Activated naive CD8-positive, alpha-beta T cell (primary cell): ENCODE measurements around the gene PSME4.
"Not testable (repeated sequence)": the region's sequence is repeated elsewhere in the genome, so short reads cannot be mapped to it uniquely, and the experiment has no call there.

ENCODE experiments used
- H3K27ac Mint-ChIP-seq: one replicate; pipeline ENCODE4 v1.8.0; 2021; ENCODE audit warnings: mixed read lengths
- H3K27me3 Mint-ChIP-seq: one replicate; pipeline ENCODE4 v1.8.0; 2021; ENCODE audit warnings: mixed read lengths
- H3K36me3 Mint-ChIP-seq: one replicate; pipeline ENCODE4 v1.8.0; 2021; ENCODE audit warnings: mixed read lengths
- H3K4me1 Mint-ChIP-seq: one replicate; pipeline ENCODE4 v1.8.0; 2021; ENCODE audit warnings: low read depth, mixed read lengths
- H3K4me3 Mint-ChIP-seq: one replicate; pipeline ENCODE4 v1.8.0; 2021; ENCODE audit warnings: mild to moderate bottlenecking, mixed read lengths
- H3K9me3 Mint-ChIP-seq: one replicate; pipeline ENCODE4 v1.8.0; 2021; ENCODE audit warnings: low read depth, mixed read lengths

PSME4 gene

DNA sequence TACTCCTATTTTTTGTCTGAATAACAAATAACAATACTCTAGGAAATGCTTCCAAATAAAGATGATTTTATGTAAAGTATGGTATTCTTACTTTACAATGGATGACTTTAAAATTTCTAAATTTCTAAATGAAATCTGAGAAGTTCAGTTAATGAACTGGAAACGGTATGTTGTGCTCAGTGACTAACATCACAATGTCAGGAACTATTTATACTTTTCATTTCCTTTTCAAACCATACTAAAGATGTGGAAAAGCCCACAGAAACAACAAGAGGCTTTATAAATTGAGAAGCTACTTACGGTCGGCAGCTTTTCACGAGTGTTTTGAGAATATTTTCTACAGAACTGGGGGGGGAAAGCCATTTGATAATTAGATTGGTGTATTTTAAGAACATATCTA lies 31.1 kb downstream of the PSME4 start:
- peaks cover 12% of the 10 kb centered on the region for H3K36me3 Mint-ChIP-seq
- no peak overlapping the region for H3K27ac Mint-ChIP-seq
- H3K27me3 Mint-ChIP-seq = no peaks in the 10 kb centered on the region
- peaks cover 15% of the 10 kb centered on the region for H3K4me1 Mint-ChIP-seq
- H3K9me3 Mint-ChIP-seq = no peaks in the 10 kb centered on the region
- H3K4me3 Mint-ChIP-seq = no peak overlapping the region

DNA sequence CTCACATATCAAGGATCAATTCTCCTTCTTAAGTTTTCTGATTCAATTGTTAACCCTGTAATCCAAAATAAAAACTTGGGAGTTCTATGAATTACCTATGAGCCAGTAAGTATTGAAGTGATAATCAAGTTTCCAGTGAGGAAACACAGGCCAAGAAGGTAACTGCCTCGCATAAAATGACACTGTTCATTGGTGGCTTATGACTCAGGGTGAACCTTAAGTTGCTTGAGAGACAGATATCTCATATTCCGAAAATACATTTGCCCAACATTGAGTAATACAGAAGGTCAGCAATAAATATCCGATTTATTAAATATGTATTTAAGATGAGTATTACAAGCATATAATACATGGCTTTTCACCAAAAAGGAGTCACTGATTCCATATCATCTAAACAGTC lies 31.9 kb downstream of the PSME4 start:
- peaks cover 15% of the 10 kb centered on the region for H3K4me1 Mint-ChIP-seq
- H3K36me3 Mint-ChIP-seq = peaks cover 17% of the 10 kb centered on the region
- H3K4me3 Mint-ChIP-seq = no peak overlapping the region
- no peak overlapping the region for H3K27ac Mint-ChIP-seq
- no peaks in the 10 kb centered on the region for H3K9me3 Mint-ChIP-seq
- no peaks in the 10 kb centered on the region for H3K27me3 Mint-ChIP-seq

DNA sequence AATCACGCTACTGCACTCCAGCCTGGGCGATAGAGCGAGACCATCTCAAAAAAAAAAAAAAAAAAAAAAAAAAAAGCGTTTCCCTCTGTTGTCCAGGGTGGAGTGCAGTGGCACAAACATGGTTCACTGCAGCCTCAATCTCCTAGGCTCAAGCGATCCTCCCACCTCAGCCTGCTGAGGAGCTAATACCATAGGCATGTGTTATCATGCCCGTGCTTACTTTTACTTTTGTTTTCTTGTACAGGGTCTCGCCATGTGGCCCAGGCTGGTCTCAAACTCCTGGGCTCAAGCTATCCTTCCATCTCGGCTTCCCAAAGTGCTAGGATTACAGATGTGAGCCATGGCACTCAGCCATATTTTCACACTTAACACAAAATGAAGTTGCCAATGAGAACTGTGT lies 37.5 kb downstream of the PSME4 start:
- H3K4me3 Mint-ChIP-seq = no peak overlapping the region
- H3K36me3 Mint-ChIP-seq = peaks cover 24% of the 10 kb centered on the region
- H3K27ac Mint-ChIP-seq = no peak overlapping the region
- H3K27me3 Mint-ChIP-seq = no peaks in the 10 kb centered on the region
- H3K4me1 Mint-ChIP-seq = no peaks in the 10 kb centered on the region
- no peaks in the 10 kb centered on the region for H3K9me3 Mint-ChIP-seq

DNA sequence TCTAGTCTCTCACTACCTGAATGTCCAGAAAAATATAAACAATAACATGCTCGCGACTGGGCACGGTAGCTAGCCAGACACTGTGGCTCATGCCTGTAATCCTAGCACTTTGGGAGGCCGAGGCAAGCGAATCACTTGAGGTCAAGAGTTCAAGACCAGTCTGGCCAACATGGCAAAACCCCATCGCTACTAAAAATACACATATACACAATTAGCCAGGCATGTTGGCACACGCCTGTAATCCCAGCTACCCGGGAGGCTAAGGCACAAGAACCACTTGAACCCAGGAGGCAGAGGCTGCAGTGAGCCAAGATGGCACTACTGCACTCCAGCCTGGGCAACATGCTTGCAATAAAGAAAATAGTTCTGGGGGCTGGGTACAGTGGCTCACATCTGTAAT lies 44.5 kb downstream of the PSME4 start:
- H3K27ac Mint-ChIP-seq, H3K4me3 Mint-ChIP-seq, H3K27me3 Mint-ChIP-seq, H3K4me1 Mint-ChIP-seq, H3K9me3 Mint-ChIP-seq: not testable (repeated sequence)
- peaks cover 15% of the 10 kb centered on the region for H3K36me3 Mint-ChIP-seq

DNA sequence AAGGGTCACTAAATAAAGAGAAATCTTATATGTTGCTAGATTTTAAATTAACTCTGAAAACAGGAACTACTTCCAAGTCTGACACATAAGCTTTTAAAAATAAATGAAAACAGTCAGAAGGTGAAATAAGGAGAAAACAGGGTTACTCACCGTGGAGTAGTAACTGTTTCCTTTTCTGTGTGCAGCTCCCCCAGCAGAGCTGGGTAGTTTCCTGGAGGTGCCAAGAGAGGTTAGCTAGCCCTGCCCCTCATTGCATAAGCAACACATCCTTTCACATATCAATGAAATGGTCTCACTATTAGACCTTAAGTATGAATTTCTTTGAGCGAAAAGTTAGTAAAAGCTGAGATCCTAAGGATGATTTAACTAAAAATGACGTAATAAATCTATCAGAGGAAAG lies 57.1 kb downstream of the PSME4 start:
- Mint-ChIP-seq H3K4me1 (peaks cover 13% of the 10 kb centered on the region), H3K4me3 (no peak overlapping the region), H3K27me3 (no peaks in the 10 kb centered on the region), H3K9me3 (no peaks in the 10 kb centered on the region), H3K27ac (peak overlapping the region; percentile 51), H3K36me3 (peaks cover 5% of the 10 kb centered on the region)

- no peak overlapping the region for H3K27ac Mint-ChIP-seq
- H3K36me3 Mint-ChIP-seq = peaks cover 7% of the 10 kb centered on the region
- peaks cover 13% of the 10 kb centered on the region for H3K4me1 Mint-ChIP-seq
- no peaks in the 10 kb centered on the region for H3K9me3 Mint-ChIP-seq
- H3K27me3 Mint-ChIP-seq = no peaks in the 10 kb centered on the region
- H3K4me3 Mint-ChIP-seq = no peak overlapping the region
Measured at GRCh38 chr2:53911434-53912189, 59.2 kb downstream of the PSME4 start.

- Mint-ChIP-seq H3K27me3 (no peaks in the 10 kb centered on the region), H3K27ac (no peak overlapping the region), H3K4me3 (no peak overlapping the region), H3K9me3 (no peaks in the 10 kb centered on the region), H3K4me1 (peaks cover 3% of the 10 kb centered on the region), H3K36me3 (peaks cover 6% of the 10 kb centered on the region)
Measured at GRCh38 chr2:53907582-53907981, 63.2 kb downstream of the PSME4 start.

DNA sequence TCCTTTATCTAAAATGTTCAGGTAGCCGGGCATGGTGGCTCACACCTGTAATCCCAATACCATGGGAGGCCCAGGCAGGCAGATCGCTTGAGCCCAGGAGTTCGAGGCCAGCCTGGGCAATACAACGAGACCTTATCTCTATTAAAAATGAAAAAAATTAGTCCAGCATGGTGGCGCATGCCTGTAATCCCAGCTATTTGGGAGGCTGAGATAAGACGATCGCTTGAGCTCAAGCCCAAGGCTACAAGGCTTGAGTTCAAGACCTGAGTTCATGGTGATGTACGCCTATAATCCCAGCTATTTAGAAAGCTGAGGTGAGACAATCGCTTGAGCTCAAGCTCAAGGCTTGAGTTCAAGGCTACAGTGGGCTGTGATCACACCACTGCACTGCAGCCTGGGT lies 65.4 kb downstream of the PSME4 start:
- H3K4me3 Mint-ChIP-seq = no peak overlapping the region
- no peak overlapping the region for H3K27ac Mint-ChIP-seq
- H3K9me3 Mint-ChIP-seq = no peaks in the 10 kb centered on the region
- no peaks in the 10 kb centered on the region for H3K4me1 Mint-ChIP-seq
- H3K27me3 Mint-ChIP-seq = no peaks in the 10 kb centered on the region
- peaks cover 14% of the 10 kb centered on the region for H3K36me3 Mint-ChIP-seq

- H3K9me3 Mint-ChIP-seq = no peaks in the 10 kb centered on the region
- no peak overlapping the region for H3K27ac Mint-ChIP-seq
- no peaks in the 10 kb centered on the region for H3K4me1 Mint-ChIP-seq
- no peak overlapping the region for H3K4me3 Mint-ChIP-seq
- H3K27me3 Mint-ChIP-seq = no peaks in the 10 kb centered on the region
- peaks cover 13% of the 10 kb centered on the region for H3K36me3 Mint-ChIP-seq
Measured at GRCh38 chr2:53903011-53903410, 67.8 kb downstream of the PSME4 start.

DNA sequence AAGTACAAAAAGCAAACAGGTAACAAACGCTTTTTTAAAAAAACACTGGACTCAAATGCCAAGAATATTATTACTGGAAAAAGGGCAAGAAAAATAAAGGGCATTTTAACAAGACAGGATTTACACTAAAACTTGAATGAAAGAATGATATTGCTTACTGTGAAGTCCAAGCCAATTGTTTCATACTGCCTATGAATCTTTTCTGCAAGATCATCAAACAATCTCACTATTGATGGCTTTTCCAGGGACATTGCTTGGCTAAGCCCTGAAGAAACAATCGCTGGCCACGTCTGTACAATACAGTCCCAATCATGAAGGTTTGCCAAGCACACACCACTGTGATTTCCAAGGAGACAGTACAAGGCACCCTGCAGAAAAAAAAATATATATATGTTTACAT lies 69.6 kb downstream of the PSME4 start:
- Mint-ChIP-seq H3K27me3 (no peaks in the 10 kb centered on the region), H3K36me3 (peaks cover 15% of the 10 kb centered on the region), H3K4me1 (peaks cover 2% of the 10 kb centered on the region), H3K27ac (no peak overlapping the region), H3K9me3 (no peaks in the 10 kb centered on the region), H3K4me3 (no peak overlapping the region)

- Mint-ChIP-seq H3K4me3 (no peak overlapping the region), H3K9me3 (no peaks in the 10 kb centered on the region), H3K4me1 (peaks cover 2% of the 10 kb centered on the region), H3K27ac (no peak overlapping the region), H3K27me3 (no peaks in the 10 kb centered on the region), H3K36me3 (peaks cover 22% of the 10 kb centered on the region)
Measured at GRCh38 chr2:53896864-53897263, 73.9 kb downstream of the PSME4 start.

GRCh38 chr2:53886406-53887280 lies 84.2 kb downstream of the PSME4 start:
- Mint-ChIP-seq H3K4me1 (peaks cover 16% of the 10 kb centered on the region), H3K27me3 (no peaks in the 10 kb centered on the region), H3K9me3 (no peaks in the 10 kb centered on the region), H3K27ac (peak overlapping the region; percentile 36), H3K4me3 (no peak overlapping the region), H3K36me3 (peaks cover 22% of the 10 kb centered on the region)

DNA sequence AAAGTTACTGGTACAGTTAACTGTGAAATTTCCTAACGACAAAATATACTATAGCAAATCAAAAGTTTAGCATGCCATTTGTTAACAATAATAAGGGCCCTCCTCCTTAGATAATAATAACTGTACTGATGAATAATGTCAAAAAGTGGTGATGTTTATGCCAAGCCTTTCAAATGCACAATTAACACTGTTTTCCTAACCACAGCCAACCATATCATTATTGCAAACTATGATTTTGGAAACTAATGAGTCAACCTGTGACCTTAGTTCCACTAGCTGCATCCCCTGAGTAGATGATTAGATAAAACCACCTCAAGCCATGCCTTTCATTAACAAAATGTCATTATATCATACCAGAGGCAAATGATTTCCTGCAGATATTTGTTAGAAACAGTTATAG lies 85.9 kb downstream of the PSME4 start:
- peaks cover 22% of the 10 kb centered on the region for H3K36me3 Mint-ChIP-seq
- peak overlapping the region; percentile 55 for H3K27ac Mint-ChIP-seq
- H3K9me3 Mint-ChIP-seq = no peaks in the 10 kb centered on the region
- H3K4me3 Mint-ChIP-seq = no peak overlapping the region
- H3K27me3 Mint-ChIP-seq = no peaks in the 10 kb centered on the region
- peaks cover 16% of the 10 kb centered on the region for H3K4me1 Mint-ChIP-seq

GRCh38 chr2:53881986-53882385 lies 88.8 kb downstream of the PSME4 start:
- Mint-ChIP-seq H3K4me3 (no peak overlapping the region), H3K27me3 (no peaks in the 10 kb centered on the region), H3K36me3 (peaks cover 20% of the 10 kb centered on the region), H3K4me1 (peaks cover 16% of the 10 kb centered on the region), H3K27ac (no peak overlapping the region), H3K9me3 (no peaks in the 10 kb centered on the region)

DNA sequence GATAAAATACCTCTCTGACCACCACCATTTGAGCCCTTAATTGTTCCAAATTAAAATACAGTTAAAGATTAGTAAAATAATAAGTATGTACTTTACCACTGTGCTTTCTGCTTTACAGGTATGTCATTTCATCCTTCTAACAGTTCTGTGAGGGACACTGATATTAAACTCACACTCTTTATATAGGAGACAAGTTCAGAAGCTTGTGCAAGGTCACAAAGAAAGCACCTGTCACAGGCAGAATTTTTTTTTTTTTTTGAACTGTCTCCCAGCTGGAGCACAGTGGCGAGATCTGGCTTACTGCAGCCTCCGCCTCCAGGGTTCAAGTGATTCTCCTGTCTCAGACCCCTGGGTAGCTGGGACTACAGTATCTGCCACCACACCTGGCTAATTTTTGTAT lies 89.4 kb downstream of the PSME4 start:
- no peaks in the 10 kb centered on the region for H3K9me3 Mint-ChIP-seq
- H3K27ac Mint-ChIP-seq = no peak overlapping the region
- peaks cover 11% of the 10 kb centered on the region for H3K4me1 Mint-ChIP-seq
- no peak overlapping the region for H3K4me3 Mint-ChIP-seq
- H3K27me3 Mint-ChIP-seq = no peaks in the 10 kb centered on the region
- peaks cover 16% of the 10 kb centered on the region for H3K36me3 Mint-ChIP-seq
